Keratinocyte (primary cell): ENCODE data around the gene PITX1.

Source experiments
- CTCF ChIP-seq, 3 experiments: IDR thresholded peaks in 1 of 3; conservative IDR thresholded peaks in 1 of 3; optimal IDR thresholded peaks in 1 of 3; 2 replicates in 2 of 3; 3 replicates in 1 of 3; pipeline versions ENCODE3 to v1.5.1; 2011; ENCODE audit warnings: low read length in 3 of 3, mild to moderate bottlenecking in 3 of 3, moderate library complexity in 2 of 3, control low read depth in 1 of 3, inconsistent platforms in 1 of 3; ENCODE audit not compliant: insufficient read depth in 2 of 3; ENCODE audit errors: extremely low read depth in 1 of 3
- EZH2 ChIP-seq: IDR thresholded peaks from one replicate; pipeline ENCODE4 v1.6.1; 2012; ENCODE audit warnings: inconsistent platforms, mild to moderate bottlenecking, low read length, moderate library complexity

DNA sequence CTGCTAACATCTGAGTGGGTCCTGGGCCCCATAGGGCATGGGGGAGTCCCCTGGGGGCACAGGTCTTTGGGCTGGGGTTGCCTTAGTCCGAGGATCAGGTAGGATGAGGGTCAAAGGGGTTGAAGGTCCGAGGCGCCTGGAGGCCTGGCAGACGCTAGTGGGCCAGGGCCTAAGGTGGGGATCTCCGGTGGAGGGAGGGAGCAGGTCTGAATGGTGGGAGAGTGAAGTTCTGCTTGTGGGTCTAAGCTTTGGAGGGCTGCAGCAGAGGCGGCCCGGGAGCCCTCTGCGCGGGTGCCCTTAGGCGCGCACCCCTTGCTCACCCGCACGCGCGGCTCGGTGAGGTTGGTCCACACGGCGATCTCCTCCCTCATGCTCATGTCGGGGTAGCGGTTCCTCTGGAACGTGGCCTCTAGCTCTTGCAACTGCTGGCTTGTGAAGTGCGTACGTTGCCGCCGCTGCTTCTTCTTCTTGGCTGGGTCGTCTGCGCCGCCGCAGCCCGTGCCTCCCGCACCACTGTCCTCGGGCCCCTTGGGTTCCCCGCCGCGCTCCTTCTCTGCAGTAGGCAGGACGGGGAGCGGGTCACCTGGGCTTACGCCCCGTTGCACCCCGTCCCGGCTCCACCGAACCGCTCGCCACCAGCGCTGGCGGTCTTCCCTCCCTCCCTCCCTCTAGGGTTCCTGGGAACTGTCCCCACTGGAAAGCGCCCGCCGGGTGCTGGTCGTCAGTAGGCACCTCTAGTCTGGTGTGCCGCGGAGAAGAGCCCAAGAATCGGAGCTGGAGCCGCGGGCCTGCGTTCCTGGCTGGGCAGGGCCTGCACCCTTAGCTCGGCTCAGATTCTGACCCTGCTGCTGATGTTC lies 2.8 kb downstream of the PITX1 start:
- no peak for TF ChIP-seq CTCF (optimal IDR thresholded peaks at IDR 0.05 in 1 of 3, IDR thresholded peaks at IDR 0.05 in 1 of 3, conservative IDR thresholded peaks at IDR 0.05 in 1 of 3; ENCODE audit: extremely low read depth in 1 of 3, insufficient read depth in 2 of 3, low read length in 3 of 3)
- TF ChIP-seq EZH2, result peak; percentile 95
